SU-DHL-6 (cell line): ENCODE measurements around the gene APLNR.

Source experiments
- H2AFZ ChIP-seq: fragments of 200-600 bp; sonication (generic); 2 replicates; pipeline ENCODE4 v1.6.1; 2014; ENCODE audit warnings: low read depth, mild to moderate bottlenecking, moderate library complexity, mixed read lengths, antibody characterized with exemption, low read length; ENCODE audit not compliant: severe bottlenecking
- H3F3A ChIP-seq: fragments of 200-600 bp; shearing (Covaris generic); 2 replicates; pipeline ENCODE4 v1.6.0; 2016; ENCODE audit warnings: antibody characterized with exemption, mild to moderate bottlenecking; ENCODE audit not compliant: insufficient read depth
- H3K27ac ChIP-seq: fragments of 200-600 bp; sonication (generic); 2 replicates; pipeline ENCODE4 v1.5.1; 2016; ENCODE audit warnings: low read depth, mild to moderate bottlenecking, low read length, moderate library complexity, mixed read lengths
- H3K27me3 ChIP-seq: fragments of 200-600 bp; sonication (generic), shearing (Covaris generic); 2 replicates; pipeline ENCODE4 v1.6.0; 2014; ENCODE audit warnings: mild to moderate bottlenecking, low read length
- H3K36me3 ChIP-seq: fragments of 200-600 bp; sonication (generic); 2 replicates; pipeline ENCODE4 v1.6.1; 2014; ENCODE audit warnings: mild to moderate bottlenecking, low read length, mixed read lengths
- H3K4me2 ChIP-seq: fragments of 300-600, 200-600 bp; shearing (Covaris generic), sonication (generic); 2 replicates; pipeline ENCODE4 v1.6.0; 2014; ENCODE audit warnings: low read length, low read depth, mild to moderate bottlenecking; ENCODE audit not compliant: poor library complexity, severe bottlenecking
- H3K4me3 ChIP-seq: fragments of 200-600 bp; sonication (generic); 2 replicates; pipeline ENCODE4 v1.5.1; 2014; ENCODE audit warnings: antibody characterized with exemption, low read length, mild to moderate bottlenecking, mixed read lengths; ENCODE audit not compliant: insufficient read depth, poor library complexity, severe bottlenecking
- H3K79me2 ChIP-seq: fragments of 200-600 bp; sonication (generic); 2 replicates; pipeline ENCODE4 v1.6.1; 2014; ENCODE audit warnings: mild to moderate bottlenecking, low read length, moderate library complexity; ENCODE audit not compliant: insufficient read depth
- H3K9ac ChIP-seq: fragments of 200-600 bp; sonication (generic); 2 replicates; pipeline ENCODE4 v1.7.0; 2014; ENCODE audit warnings: mild to moderate bottlenecking, low read length
- H3K9me2 ChIP-seq: fragments of 200-600 bp; sonication (generic); replicated peaks from 2 replicates; pipeline ENCODE4 v1.6.1; 2014; ENCODE audit warnings: low read length; ENCODE audit not compliant: insufficient read depth
- H3K9me3 ChIP-seq: fragments of 200-600 bp; sonication (generic); 2 replicates; pipeline ENCODE4 v1.6.1; 2014; ENCODE audit warnings: low read length, mixed read lengths; ENCODE audit not compliant: insufficient read depth
- H4K20me1 ChIP-seq: fragments of 200-600 bp; sonication (generic); 2 replicates; pipeline ENCODE4 v1.6.1; 2014; ENCODE audit warnings: low read depth, mild to moderate bottlenecking, antibody characterized with exemption, low read length, moderate library complexity, mixed read lengths
- EZH2phosphoT487 ChIP-seq: fragments of 200-600 bp; sonication (generic), shearing (Covaris generic); conservative IDR thresholded peaks from 2 replicates; pipeline ENCODE4 v1.6.1; 2018; ENCODE audit warnings: mild to moderate bottlenecking, antibody characterized with exemption, low read length, moderate library complexity, mixed read lengths
- TF ChIP-seq, protein P1 (sequence below): fragments of 200-600 bp; sonication (generic); IDR thresholded peaks from one replicate; pipeline ENCODE4 v1.5.1; 2017; ENCODE audit warnings: antibody characterized with exemption, mild to moderate bottlenecking, low read length, moderate library complexity; ENCODE audit not compliant: insufficient read depth, poor library complexity, severe bottlenecking

The APLNR gene

DNA sequence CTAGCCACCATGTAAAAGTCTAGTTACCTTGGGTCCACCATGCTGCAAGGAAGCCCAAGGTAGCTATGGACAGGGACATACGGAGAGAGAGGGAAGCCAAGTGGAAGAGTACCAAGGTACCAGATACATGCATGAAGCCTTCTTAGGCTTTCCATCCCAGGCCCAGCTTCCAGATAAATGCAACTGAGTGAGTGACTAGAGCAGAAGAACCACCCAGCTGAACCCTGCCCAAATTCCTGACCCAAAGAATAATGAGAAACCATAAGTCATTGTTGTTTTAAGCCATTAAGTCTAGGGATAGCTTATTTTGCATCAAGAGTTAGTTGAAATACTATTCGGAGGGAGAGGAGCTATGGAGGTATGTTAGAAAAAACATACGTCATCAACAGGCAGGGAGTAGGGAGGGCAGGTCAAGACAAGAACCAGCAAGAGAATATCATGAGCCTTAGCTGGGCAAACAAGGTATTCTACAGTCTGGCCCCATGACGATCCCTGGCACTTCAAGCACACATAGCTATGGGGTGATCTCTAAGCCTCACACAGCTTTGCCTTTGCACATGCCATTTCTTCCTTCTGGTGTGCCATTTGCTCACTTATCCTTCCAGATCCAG, 36.5 kb upstream of the APLNR start:
- H3K79me2 ChIP-seq, result no peaks in the 10 kb centered on the region
- no peak overlapping the region for H3K4me3 ChIP-seq
- no peak overlapping the region for H3K4me2 ChIP-seq
- H3K9me3 ChIP-seq, result no peaks in the 10 kb centered on the region
- no peaks in the 10 kb centered on the region for H3K36me3 ChIP-seq
- no peak overlapping the region for H3K9ac ChIP-seq
- no peaks in the 10 kb centered on the region for H3K27me3 ChIP-seq
- H4K20me1 ChIP-seq, result no peaks in the 10 kb centered on the region
- no peaks in the 10 kb centered on the region for H3F3A ChIP-seq
- H3K27ac ChIP-seq, result no peak overlapping the region
- no peak for TF ChIP-seq EZH2phosphoT487
- TF ChIP-seq, protein P1, sequence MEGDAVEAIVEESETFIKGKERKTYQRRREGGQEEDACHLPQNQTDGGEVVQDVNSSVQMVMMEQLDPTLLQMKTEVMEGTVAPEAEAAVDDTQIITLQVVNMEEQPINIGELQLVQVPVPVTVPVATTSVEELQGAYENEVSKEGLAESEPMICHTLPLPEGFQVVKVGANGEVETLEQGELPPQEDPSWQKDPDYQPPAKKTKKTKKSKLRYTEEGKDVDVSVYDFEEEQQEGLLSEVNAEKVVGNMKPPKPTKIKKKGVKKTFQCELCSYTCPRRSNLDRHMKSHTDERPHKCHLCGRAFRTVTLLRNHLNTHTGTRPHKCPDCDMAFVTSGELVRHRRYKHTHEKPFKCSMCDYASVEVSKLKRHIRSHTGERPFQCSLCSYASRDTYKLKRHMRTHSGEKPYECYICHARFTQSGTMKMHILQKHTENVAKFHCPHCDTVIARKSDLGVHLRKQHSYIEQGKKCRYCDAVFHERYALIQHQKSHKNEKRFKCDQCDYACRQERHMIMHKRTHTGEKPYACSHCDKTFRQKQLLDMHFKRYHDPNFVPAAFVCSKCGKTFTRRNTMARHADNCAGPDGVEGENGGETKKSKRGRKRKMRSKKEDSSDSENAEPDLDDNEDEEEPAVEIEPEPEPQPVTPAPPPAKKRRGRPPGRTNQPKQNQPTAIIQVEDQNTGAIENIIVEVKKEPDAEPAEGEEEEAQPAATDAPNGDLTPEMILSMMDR, result no peak
- no peaks in the 10 kb centered on the region for H3K9me2 ChIP-seq
- H2AFZ ChIP-seq, result no peak overlapping the region

DNA sequence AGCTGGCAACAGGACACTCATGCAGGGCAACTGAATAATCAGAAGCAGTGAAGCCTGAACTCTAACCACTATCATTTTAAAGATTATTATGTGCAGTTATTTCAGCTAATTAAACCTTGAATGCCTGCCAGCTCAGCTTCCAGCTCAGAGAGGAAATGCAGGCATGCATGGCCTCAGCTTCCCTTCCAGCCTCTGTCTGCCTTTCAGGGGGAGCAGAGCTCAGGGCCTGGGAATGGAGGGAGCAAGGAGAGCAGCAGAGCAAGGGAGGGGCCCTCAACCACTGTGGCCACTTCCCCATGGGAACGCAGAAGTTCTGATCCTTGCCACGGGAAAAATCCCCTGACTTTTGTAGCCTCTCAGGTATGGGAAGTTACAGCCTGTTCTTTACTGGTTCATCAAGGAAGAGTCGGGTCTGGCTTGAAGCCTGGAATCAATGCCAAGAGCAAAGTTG, 32.5 kb upstream of the APLNR start:
- no peaks in the 10 kb centered on the region for H3K36me3 ChIP-seq
- no peak overlapping the region for H2AFZ ChIP-seq
- no peak overlapping the region for H3K4me3 ChIP-seq
- H3F3A ChIP-seq, result no peaks in the 10 kb centered on the region
- TF ChIP-seq, protein P1, result no peak
- no peak for TF ChIP-seq EZH2phosphoT487
- no peaks in the 10 kb centered on the region for H3K79me2 ChIP-seq
- H3K27me3 ChIP-seq, result no peaks in the 10 kb centered on the region
- no peak overlapping the region for H3K27ac ChIP-seq
- no peaks in the 10 kb centered on the region for H3K9me3 ChIP-seq
- no peaks in the 10 kb centered on the region for H4K20me1 ChIP-seq
- no peak overlapping the region for H3K9ac ChIP-seq
- H3K9me2 ChIP-seq, result no peaks in the 10 kb centered on the region
- H3K4me2 ChIP-seq, result no peak overlapping the region

DNA sequence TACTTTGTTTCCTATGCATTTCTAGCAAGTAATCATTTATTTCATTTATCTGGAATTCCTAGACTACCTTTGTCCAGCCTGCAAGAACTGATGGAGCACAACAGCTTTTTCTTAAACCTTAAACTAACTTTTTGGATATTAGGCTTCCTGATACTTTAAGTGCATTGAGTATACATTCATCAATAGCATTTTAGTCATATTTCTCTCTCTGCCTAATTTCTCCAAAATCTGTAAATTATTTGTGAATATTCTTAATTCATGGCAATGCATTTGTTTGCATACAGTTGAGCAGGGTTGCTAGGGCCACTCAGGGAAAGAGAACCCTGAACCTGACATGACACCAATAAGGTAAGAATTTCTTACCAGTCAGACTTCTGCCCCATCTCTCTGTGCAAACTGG, 29.1 kb upstream of the APLNR start:
- Histone ChIP-seq H2AFZ (no peak overlapping the region), H3K9me3 (no peaks in the 10 kb centered on the region), H3K27ac (no peak overlapping the region), H3K36me3 (no peaks in the 10 kb centered on the region), H3K9me2 (no peaks in the 10 kb centered on the region), H3F3A (no peaks in the 10 kb centered on the region), H3K79me2 (no peaks in the 10 kb centered on the region), H3K27me3 (no peaks in the 10 kb centered on the region), H3K4me3 (no peak overlapping the region), H3K4me2 (no peak overlapping the region), H4K20me1 (no peaks in the 10 kb centered on the region), H3K9ac (no peak overlapping the region)
- TF ChIP-seq EZH2phosphoT487, result no peak
- TF ChIP-seq, protein P1, result no peak
